IMR-90 (cell line): ENCODE measurements around the gene MICAL3. TPM values are rescaled to one million over a fixed set of nuclear protein-coding genes. Genes with fewer than 3 reads are reported as not detected.

Experiments
- ATAC-seq: fragments of 200-7000 bp; cut with Tn5 transposase; 2 replicates; pipeline ENCODE4 v1.9.1; 2020; ENCODE audit warnings: low read depth, mild to moderate bottlenecking, moderate library complexity
- BruUV-seq: library from RNA; stranded (reverse); fragments of 400-500 nt; replicated peaks from 2 replicates; lab custom pipeline; 2021; lab: Mats Ljungman, UMichigan
- CTCF ChIA-PET: fragments of 300-600 bp; formaldehyde crosslinking; extraction: SDS; loops from one replicate; lab custom pipeline; 2021; ENCODE audit warnings: antibody characterized with exemption; lab: Yijun Ruan, JAX
- POLR2A ChIA-PET: fragments of 300-600 bp; sonication (Branson Sonifier 250); formaldehyde crosslinking; loops from one replicate; lab custom pipeline; 2022; ENCODE audit warnings: antibody characterized with exemption; ENCODE audit not compliant: unreplicated experiment; lab: Charles Lee
- DNase-seq: peaks from one replicate; pipeline ENCODE4 v3.0.0; 2013
- H2AFZ ChIP-seq: replicated peaks from 2 replicates; pipeline ENCODE3; 2013; ENCODE audit warnings: low read length, mild to moderate bottlenecking; ENCODE audit not compliant: poor library complexity
- H2AK5ac ChIP-seq: 2 replicates; pipeline ENCODE4 v1.6.1; 2013; ENCODE audit warnings: low read depth, low read length, inconsistent platforms
- H2AK9ac ChIP-seq: replicated peaks from 2 replicates; pipeline ENCODE3; 2013; ENCODE audit warnings: mild to moderate bottlenecking, low read depth, low read length, moderate library complexity; ENCODE audit not compliant: poor library complexity
- H2BK120ac ChIP-seq: 2 replicates; pipeline ENCODE4 v1.6.1; 2013; ENCODE audit warnings: low read depth, low read length, inconsistent platforms
- H2BK15ac ChIP-seq: 3 replicates; pipeline ENCODE4 v1.6.1; 2013; ENCODE audit warnings: low read depth, low read length, inconsistent platforms
- H2BK20ac ChIP-seq: 2 replicates; pipeline ENCODE4 v1.6.1; 2013; ENCODE audit warnings: low read depth, mild to moderate bottlenecking, inconsistent platforms, low read length, moderate library complexity
- H2BK5ac ChIP-seq: 2 replicates; pipeline ENCODE4 v1.6.1; 2013; ENCODE audit warnings: mild to moderate bottlenecking, low read depth, low read length, inconsistent platforms; ENCODE audit not compliant: poor library complexity, severe bottlenecking
- H3K14ac ChIP-seq: replicated peaks from 2 replicates; pipeline ENCODE4 v1.6.1; 2013; ENCODE audit warnings: low read depth, low read length, inconsistent platforms
- H3K18ac ChIP-seq: 2 replicates; pipeline ENCODE4 v1.6.1; 2013; ENCODE audit warnings: low read depth, low read length, control low read depth
- H3K23ac ChIP-seq: 2 replicates; pipeline ENCODE4 v1.6.1; 2013; ENCODE audit warnings: low read depth, low read length, inconsistent platforms
- H3K27ac ChIP-seq: 2 replicates; pipeline ENCODE4 v1.5.1; 2013; ENCODE audit warnings: mild to moderate bottlenecking, control low read depth, low read length; ENCODE audit not compliant: insufficient read depth
- H3K27me3 ChIP-seq: 2 replicates; pipeline ENCODE4 v1.6.1; 2013; ENCODE audit warnings: low read length; ENCODE audit not compliant: control insufficient read depth, insufficient read depth
- H3K36me3 ChIP-seq: 2 replicates; pipeline ENCODE4 v1.6.1; 2013; ENCODE audit warnings: low read length, mixed read lengths; ENCODE audit not compliant: control insufficient read depth, insufficient read depth
- H3K4ac ChIP-seq: 2 replicates; pipeline ENCODE4 v1.6.1; 2013; ENCODE audit warnings: low read depth, low read length, inconsistent platforms
- H3K4me1 ChIP-seq: 2 replicates; pipeline ENCODE4 v1.6.1; 2013; ENCODE audit warnings: low read length, mixed read lengths; ENCODE audit not compliant: control insufficient read depth, insufficient read depth
- H3K4me2 ChIP-seq: 2 replicates; pipeline ENCODE4 v1.6.1; 2013; ENCODE audit warnings: low read depth, mild to moderate bottlenecking, control low read depth, low read length, moderate library complexity
- H3K4me3 ChIP-seq: 2 replicates; pipeline ENCODE4 v1.5.1; 2013; ENCODE audit warnings: low read depth, mild to moderate bottlenecking, control low read depth, low read length, moderate library complexity; ENCODE audit not compliant: insufficient read depth
- H3K56ac ChIP-seq: 2 replicates; pipeline ENCODE4 v1.6.1; 2013; ENCODE audit warnings: low read length, inconsistent platforms; ENCODE audit not compliant: insufficient read depth; ENCODE audit errors: extremely low read depth
- H3K79me1 ChIP-seq, 2 experiments: 2 replicates each; pipeline ENCODE4 v1.6.1; 2013; ENCODE audit warnings: low read length in 2 of 2, inconsistent platforms in 1 of 2, low read depth in 1 of 2
- H3K9ac ChIP-seq: 2 replicates; pipeline ENCODE4 v1.6.1; 2013; ENCODE audit warnings: low read depth, low read length, control low read depth
- H3K9me1 ChIP-seq: 2 replicates; pipeline ENCODE4 v1.6.1; 2013; ENCODE audit warnings: low read length, inconsistent platforms; ENCODE audit not compliant: insufficient read depth
- H3K9me3 ChIP-seq: 2 replicates; pipeline ENCODE4 v1.6.1; 2013; ENCODE audit warnings: low read length; ENCODE audit not compliant: control insufficient read depth, insufficient read depth
- H4K20me1 ChIP-seq: 2 replicates; pipeline ENCODE4 v1.6.1; 2013; ENCODE audit warnings: low read length, inconsistent platforms; ENCODE audit not compliant: insufficient read depth
- H4K5ac ChIP-seq: 2 replicates; pipeline ENCODE4 v1.6.1; 2013; ENCODE audit warnings: mild to moderate bottlenecking, low read depth, low read length, control low read depth
- H4K8ac ChIP-seq, 2 experiments: 2 replicates each; pipeline ENCODE4 v1.6.1; 2013; ENCODE audit warnings: low read depth in 2 of 2, low read length in 2 of 2, control low read depth in 1 of 2, inconsistent platforms in 1 of 2
- H4K91ac ChIP-seq: 2 replicates; pipeline ENCODE4 v1.6.1; 2013; ENCODE audit warnings: low read depth, low read length, inconsistent platforms; ENCODE audit not compliant: insufficient read depth
- BHLHE40 ChIP-seq: fragments of 150-350 bp; IDR thresholded peaks from 2 replicates; pipeline ENCODE4 v1.6.1; 2016; ENCODE audit warnings: mild to moderate bottlenecking, low read depth, low read length
- CHD1 ChIP-seq: IDR thresholded peaks from 2 replicates; pipeline ENCODE4 v1.6.1; 2012; ENCODE audit warnings: low read depth, low read length, improper control_type of control experiment
- RCOR1 ChIP-seq: IDR thresholded peaks from 2 replicates; pipeline ENCODE4 v1.6.1; 2012; ENCODE audit warnings: mild to moderate bottlenecking, low read length, improper control_type of control experiment; ENCODE audit not compliant: insufficient replicate concordance
- WGBS, 2 experiments: methylation state at CpG; one replicate each; pipeline versions ENCODE4 v1.1.5 to v1.1.7; 2013; ENCODE audit warnings: missing lambda C conversion rate in 2 of 2; ENCODE audit not compliant: insufficient read length in 1 of 2; ENCODE audit errors: extremely low coverage in 2 of 2; 5-methylcytosine and 5-hydroxymethylcytosine counted together
- dilution Hi-C: fragments of 300-500 bp; cut with HindIII; formaldehyde crosslinking; loops from one replicate; pipeline ENCODE4 v1.14.3; 2018; ENCODE audit warnings: low sequenced_read_pairs; ENCODE audit not compliant: unreplicated experiment
- in situ Hi-C: fragments of 300-500 bp; cut with MboI; formaldehyde crosslinking; loops from 3 replicates; pipeline ENCODE4 v1.14.3; 2019; ENCODE audit warnings: low sequenced_read_pairs, inconsistent platforms, mixed read lengths
- intact Hi-C: fragments of 100-400 bp; cut with micrococcal nuclease; formaldehyde crosslinking; loops from 2 replicates; pipeline ENCODE4 v1.10.0; 2022
- polyA plus RNA-seq, 3 experiments: library from polyadenylated mRNA; depleted of rRNA; stranded (reverse); fragments of >200 nt; gene quantifications; 2 replicates each; pipeline ENCODE4 v1.2.3, GENCODE V29; 2012; ENCODE audit warnings: low replicate concordance in 1 of 3
- total RNA-seq: library from RNA; depleted of rRNA; stranded (reverse); fragments of >200 nt; gene quantifications from 2 replicates; pipeline ENCODE4 v1.2.3, GENCODE V29; 2012

The MICAL3 gene
- total and polyA plus RNA-seq, 2 of the 4 experiments (the other 2 are of a cell fraction) = 17.6 to 26.8 TPM

DNA sequence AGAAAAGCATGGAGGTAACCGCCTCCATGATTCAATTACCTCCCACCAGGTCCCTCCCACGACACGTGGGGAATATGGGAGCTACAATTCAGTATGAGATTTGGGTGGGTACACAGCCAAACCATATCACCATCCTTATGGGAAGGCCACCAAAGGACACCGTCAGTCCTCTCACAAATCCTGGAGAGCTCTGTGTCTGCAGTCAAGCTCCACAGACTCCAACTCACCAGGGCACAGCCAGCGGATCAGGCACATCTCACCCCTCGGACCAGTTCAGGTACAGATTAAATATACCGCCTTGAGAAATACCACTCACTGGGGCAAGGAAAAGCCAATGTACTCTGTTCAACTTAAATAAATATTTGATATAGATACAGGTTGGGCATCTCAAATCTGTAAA is 100.3 kb downstream of the MICAL3 start:
- Histone ChIP-seq H2BK120ac (no peak overlapping the region), H3K23ac (no peak overlapping the region), H3K4ac (no peak overlapping the region), H3K56ac (no peak overlapping the region), H4K8ac (no peak overlapping the region), H3K4me2 (no peak overlapping the region), H4K5ac (no peak overlapping the region), H2AK5ac (peak overlapping the region; percentile 50), H3K18ac (no peak overlapping the region), H3K27ac (no peak overlapping the region), H3K14ac (no peak overlapping the region), H3K4me3 (no peak overlapping the region), H4K91ac (no peak overlapping the region), H3K79me1 (peaks cover 58 to 89% of the 10 kb centered on the region in 2 experiments), H4K20me1 (peaks cover 78% of the 10 kb centered on the region), H3K4me1 (peaks cover 31% of the 10 kb centered on the region), H2AK9ac (no peak overlapping the region), H2BK15ac (no peak overlapping the region), H3K27me3 (no peaks in the 10 kb centered on the region), H2BK20ac (no peak overlapping the region), H3K9me1 (peaks cover 43% of the 10 kb centered on the region), H3K36me3 (no peaks in the 10 kb centered on the region), H3K9me3 (no peaks in the 10 kb centered on the region), H2BK5ac (no peak overlapping the region), H3K9ac (no peak overlapping the region), H2AFZ (no peak overlapping the region)
- DNase-seq (no peak), ATAC-seq (no peak)
- dilution Hi-C loops (no loop called here), intact Hi-C loops (loop anchor here (5.0 kb wide), 1 partner anchor 48 kb away; no protein-coding TSS in a partner anchor), in situ Hi-C loops (no loop called here)
- WGBS, 2 experiments = no CpG with 5 or more reads among the region's 7 CpGs
- BruUV-seq = no TSS peak
- ChIA-PET POLR2A (no interaction called here), CTCF (no interaction called here)
- TF ChIP-seq CHD1 (no peak), RCOR1 (no peak), BHLHE40 (no peak)
